HG03103 (cell line): ENCODE measurements around the gene WDFY2.

Experiments used
- ATAC-seq: cut with Tn5 transposase; IDR thresholded peaks from one replicate; pipeline ENCODE4 v1.9.1; 2021; ENCODE audit warnings: low read depth; ENCODE audit not compliant: unreplicated experiment

WDFY2 gene

DNA sequence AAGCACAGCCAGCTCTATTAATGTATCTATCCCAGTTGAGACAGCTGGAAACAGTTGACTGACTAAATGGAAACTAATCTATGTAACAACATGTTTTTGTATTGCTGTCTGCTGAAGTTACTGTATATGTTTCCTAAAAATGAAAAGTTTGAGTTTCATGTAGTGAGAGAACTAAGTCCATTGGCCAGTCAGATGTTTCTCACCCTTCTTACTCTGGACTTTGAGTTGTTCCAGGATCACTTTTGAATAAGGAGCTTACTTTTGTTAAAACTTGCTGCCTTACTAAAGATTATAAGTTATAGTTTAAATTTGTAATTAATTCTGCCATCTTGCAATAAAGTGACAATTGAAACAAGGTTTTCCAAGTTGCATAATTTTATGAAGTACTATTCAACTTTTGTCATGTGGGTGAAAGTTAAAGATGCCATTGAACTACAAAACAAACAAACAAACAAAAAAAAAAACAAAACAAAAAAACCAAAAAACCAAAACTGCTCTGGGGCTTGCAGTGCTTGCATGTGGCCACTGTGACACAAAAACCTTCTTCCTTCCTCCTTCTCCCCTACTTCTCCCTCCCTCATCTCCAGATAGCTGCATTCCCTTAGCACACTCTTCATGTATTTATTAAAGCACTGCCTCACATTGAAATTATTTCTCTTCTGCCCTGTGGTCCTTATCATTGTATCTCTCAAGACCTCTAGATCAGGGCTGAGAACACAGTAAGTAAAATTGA, 15.3 kb downstream of the WDFY2 start:
- no peak for ATAC-seq

DNA sequence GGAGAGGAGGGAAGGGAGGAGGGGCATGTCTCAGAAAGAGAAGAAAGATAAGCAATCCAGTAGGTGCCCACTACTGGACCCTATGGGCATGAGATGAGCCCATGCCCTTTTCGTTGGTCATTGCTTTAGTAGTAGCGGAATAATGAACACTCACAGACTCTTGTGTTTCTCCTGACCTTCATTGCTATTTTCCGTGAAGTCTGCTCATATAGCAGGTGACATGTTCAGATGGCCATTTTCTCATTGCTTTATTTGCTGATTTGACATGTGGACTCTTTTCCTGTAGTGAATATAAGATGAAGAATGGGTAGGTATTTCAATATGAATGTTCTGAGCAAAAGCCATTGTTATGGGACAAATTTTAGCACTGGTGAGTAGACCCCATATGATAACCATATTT, 16.4 kb downstream of the WDFY2 start:
- no peak for ATAC-seq

DNA sequence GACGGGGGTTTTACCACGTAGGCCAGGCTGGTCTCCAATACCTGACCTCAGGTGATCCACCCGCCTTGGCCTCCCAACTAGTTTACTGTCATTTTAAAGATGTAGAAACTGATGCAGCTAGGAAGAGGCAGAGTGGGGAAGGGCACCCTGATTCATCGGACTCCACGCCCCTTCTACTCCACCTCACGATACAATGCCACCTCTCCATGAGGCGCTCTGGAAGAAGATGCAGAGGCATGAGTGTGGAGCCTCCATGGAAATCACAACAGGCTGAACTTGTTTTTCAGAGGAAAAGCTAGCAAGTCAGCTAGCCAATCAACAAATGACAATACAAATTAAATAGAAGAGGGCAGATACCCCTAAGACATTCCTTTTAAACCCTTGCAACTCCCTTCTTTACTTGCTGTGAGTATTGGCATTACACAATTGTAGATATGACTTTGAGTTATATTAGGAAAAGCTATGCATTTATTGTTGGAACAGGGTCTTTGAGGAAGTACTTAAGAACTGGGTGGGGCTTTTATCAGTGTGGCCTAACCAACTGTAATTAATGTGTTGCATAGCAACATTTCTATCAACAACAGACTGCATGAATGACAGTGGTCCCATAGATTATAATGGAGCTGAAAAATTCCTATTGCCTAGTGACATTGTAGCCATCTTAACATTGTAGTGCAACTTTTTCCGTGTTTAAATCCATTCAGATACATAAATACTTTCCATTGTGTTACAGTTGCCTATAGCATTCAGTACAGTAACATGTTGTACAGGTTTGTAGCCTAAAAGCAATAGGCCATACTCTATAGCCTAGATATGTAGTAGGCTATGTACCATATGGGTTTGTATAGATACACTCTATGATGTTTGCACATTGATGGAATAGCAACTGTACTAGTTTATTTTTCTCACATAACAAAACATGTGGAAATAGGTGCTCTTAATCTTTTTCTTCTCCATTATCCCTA, 17.6 kb downstream of the WDFY2 start:
- ATAC-seq: no peak

DNA sequence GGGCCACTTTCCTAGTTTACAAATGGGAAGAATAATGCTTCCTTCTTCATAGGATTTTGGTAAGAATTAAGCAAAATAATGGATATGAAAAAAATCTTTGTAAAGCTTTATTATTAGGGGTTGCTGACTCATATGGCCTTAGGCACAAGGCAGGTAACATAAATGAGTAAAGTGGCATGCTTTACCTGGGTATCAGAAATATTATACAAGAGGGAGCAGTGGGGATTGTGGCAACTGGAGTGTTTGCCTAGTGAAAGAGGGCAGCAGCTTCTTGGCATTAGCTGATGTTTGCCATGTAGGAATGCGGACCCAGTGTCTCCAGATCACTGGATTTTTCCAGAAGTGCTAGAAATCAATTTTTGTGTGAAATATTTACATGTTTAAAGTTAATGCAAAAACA, 19.5 kb downstream of the WDFY2 start:
- no peak for ATAC-seq

DNA sequence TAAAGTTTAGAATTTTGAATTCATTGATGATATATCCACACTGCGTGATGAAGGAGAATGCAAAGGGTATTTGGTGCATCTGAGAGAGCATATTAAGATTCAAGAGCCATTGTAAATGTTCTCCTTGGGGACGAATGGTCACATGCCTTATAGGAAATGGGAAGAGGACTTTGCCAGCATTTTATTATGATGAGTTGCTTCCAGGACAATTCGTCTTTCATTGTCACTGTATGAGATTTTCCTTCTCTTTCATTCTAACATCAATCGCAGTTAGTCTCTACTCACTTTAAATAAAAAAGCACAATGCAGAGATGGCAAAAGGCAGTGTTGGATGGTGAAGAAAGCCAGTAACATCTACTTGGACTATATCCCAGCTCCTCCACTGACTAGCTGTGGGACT, 21.4 kb downstream of the WDFY2 start:
- no peak for ATAC-seq

DNA sequence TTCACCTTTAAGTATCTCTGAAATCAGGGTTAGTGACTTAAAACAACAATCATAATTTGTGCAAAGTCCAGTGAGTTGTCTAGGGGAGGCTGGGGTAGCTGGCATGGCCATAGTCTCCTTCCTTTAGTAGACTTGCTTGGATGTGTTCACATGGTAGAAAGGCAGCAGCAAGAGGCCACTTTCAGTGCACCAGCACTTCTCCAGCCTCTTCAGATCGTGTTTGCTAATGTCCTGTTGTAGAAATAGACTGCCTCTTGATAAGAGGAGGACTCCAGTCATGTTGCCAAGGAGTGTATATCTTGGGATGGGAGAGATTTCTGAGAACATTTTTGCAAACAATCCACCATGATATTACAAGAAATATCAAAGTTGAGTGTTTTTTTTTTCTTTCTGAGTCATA, 22.9 kb downstream of the WDFY2 start:
- ATAC-seq: no peak

DNA sequence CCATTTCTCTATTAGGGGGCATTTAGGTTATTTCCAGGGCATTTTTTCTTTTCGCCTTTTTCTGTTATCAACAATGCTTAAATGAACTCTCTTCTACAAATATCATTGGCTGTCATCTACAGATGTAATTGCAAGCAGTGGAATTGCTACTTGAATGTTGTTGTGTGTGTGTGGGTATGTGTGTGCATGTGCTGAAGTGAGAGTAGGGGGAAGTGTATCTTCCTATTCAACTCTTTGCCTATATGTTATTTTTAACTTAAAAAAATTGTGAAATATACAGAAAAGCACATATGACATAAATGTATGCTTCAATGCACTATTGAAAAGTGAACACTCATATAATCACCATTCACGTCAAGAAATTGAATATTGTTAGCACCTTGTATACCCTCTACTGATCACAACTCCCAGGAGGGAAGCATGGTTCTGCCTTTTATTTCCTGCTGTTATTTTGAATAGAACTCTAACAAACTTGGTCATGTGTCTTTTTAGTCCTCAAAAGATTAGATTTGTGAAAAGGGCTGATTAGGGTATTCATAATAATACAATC, 24.7 kb downstream of the WDFY2 start:
- ATAC-seq: no peak

DNA sequence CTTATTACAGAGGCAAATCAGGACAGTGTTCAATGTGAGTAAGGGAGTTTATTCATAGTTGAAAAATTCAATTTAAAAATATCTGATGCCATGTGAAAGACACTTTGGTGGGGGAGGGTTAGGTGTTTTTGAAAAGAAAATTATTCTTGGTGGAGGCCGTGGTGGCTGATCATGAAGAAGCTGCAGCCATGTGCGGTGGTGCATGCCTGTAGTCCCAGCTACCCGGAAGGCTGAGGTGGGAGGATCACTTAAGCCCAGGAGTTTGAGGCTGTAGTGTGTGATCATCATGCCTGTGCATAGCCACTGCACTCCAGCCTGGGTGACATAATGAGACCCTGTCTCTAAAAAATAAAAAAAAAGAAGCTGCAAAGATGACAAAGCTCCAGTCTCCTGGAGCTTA, 28.6 kb downstream of the WDFY2 start:
- ATAC-seq: no peak

DNA sequence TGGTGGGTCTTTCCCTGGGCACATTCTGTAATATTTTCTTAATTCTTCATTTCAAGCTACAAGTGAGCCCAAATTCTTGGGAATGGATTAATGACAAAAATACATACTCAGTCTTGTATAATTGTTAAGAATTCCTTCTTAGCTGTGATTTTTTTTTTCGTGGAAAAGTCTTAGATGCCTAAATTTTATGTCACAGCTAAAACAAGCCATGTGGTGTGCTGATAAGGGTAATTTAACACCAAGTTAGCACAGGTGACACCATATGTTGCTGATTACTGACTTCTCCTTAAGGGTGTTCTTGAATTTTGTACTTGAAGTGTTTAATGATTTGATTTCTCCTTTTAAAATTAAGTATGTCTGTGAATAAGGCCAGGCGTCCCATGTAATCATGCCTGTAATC, 29.3 kb downstream of the WDFY2 start:
- ATAC-seq: no peak

DNA sequence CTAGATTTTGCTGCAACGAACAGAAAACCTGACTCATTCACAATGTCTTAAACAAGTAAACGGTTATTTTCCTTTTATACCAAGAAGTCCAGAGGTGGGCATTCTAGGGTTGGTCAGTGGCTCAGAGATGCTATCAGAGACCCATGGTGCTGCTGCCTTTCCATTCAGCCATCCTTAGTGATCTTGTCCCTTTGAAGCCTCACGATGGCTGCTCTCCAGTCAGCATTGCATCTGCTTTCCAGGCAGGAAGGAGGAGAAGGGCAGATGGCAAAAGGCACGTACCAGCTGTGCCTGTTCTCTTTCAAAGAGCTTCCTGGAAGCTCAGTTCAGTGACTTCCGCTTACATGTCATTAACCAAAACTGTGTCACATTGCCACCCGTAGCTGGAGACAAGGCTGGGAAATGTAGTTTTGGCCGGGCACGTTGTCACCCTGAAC, 30.1 kb downstream of the WDFY2 start:
- ATAC-seq: peak; percentile 75

DNA sequence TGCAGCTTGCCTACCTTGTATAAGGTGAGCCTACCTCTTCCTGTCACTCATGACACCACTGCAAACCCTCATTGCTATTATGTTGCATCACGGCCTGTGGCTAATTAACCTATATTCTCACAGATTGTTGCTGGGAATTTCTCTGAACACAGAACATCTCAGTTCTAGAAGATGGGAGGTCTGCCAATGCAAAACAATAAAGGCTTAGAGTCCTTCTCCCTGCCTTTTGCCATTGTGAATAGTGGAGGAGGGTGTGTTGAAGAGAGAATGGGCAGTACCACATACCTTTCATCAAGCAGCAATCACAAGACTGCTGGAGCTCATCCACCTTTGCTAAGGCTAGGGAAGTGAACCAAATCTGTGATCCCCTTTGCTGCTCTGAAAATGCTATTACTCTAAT, 34.4 kb downstream of the WDFY2 start:
- ATAC-seq: no peak

DNA sequence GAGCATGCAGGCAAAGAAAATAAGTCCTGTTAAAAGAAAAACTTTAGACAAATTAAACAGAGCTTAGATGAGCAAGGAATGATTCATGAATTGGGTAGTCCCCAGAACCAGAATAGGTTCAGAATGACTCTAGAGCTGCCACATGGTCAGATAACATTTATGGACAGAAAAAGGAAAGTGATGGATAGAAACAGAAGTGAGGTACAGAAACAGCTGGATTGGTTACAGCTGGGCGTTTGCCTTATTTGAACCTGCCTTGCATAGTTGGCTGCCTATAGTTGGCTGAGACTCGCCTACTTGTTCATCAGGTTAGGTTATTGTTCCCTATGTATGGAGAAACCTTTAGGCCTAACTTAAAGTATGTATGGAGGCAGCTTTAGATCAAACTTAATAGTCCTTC, 35.4 kb downstream of the WDFY2 start:
- ATAC-seq: no peak

DNA sequence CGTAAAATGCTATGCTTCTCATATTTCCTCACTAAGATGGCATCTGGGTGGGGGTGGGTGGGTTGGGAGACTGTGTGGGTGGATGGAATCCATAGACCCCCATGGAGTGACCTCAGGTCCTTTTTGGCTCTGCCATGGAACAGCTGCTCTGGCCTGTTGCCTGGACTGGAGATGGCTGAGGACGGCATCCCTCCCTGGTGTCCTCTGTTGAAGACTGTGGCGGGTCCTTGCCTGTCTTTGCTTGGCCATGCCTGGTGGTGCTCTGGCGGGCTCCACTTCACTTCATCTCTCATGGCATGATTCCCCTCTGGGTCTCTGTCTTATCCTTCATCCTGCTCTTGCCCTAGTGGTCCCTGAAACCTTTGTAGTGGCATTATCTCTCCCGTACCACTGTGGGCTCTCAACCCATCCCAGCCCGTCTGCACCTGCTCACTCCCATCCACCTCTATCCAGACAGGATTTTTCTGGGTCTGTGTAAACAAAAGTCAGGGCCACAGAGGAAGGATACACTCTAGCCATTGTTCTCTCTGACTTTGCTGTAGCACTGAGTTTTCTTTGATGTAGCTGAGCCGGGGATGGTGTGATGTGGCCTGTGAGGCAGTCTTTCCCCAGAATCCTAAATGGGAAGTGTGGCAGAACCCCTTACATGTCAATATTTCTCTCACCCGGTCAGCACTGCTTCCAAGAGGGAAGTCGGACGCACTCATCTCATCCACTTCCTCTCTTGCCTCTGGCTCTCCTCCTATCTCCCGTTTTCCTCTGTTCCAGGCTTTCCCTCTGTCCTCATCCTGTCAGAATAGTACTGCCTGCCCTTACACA, 36.1 kb downstream of the WDFY2 start:
- ATAC-seq: no peak

DNA sequence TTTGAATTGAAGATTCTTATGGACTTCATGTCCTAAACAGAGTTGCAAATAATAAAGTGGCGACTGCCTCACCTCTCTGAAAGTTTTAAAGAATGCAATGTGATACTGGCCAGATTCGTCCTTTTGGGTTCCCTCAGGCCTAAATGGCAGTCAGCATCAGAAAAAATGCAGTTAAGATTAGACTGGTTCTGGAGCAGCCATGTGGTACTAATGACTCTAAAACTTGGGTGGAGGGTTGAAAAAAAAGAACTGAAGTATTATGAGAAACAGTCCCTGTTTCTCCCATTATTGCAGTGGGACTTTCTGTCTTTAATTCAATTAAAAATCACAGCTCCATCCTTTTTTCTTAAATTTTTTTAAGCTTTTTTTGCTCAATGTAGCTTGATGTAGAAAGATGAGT, 37.3 kb downstream of the WDFY2 start:
- ATAC-seq: no peak

DNA sequence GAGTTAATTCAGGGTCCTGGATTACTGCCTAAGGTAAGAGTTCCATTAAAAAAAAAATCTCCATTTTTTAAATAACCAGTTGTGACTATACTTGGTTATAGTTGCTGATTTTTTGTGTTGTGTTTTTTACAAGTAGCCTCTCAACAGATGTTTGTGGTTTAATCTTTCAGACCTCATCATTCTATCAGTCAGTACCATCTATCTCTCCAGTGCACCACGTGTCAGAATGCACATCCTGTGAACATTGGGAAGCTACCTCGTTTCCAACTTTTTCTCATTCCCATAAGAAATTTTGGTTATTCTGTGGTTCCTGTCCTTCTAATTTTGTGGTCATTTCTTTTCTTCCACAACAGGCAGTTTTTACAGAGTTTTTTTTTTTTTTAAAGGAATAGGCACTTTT, 39.2 kb downstream of the WDFY2 start:
- ATAC-seq: no peak

DNA sequence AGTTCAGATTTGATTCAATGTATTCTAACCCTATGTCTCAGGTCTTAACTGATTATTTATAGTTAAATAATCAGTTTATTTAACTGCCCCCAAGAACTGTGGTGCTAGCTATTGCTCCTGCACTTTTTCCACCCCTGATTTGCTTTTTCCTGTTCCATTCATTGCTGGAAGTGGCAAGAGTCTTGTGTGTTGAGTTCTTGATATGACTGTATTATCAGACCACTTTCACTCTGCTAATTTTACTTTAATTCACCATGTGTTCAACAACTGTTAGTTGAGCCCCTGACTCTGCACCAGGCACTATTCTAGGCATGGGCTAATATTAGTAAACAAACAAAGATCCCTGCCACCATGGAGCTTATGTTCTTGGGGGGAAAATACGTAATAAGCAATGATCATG, 39.9 kb downstream of the WDFY2 start:
- ATAC-seq: no peak

DNA sequence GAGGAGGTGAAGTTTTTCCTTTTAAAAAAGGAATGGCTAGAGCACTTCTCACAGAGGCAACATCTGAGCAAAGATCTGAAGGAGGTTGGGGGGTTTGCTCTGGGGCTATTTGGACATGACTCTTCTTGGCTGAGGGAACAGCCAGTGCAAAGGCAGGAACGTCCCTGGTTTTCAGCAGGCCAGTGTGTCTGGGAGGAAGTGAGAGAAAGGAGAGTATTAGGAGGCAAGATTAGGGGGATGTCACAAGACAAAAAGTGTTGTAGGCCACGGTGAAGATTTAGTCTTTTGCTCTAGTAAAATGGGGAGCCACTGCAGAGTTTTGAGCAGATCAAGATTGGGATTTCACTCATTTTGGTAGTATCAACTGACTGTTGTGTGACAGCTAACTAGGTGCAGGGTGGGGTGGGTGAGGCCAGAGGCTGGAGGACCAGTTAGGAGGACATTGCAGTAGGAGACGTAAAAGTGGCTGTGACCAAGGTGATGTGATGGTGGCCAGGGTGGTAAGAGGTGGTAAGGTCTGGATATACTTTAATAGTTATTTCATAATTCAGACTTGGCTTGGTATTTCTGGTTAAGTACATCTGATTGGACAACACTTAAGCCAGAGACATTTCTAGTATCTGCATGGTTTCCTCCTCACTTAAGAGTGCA, 40.6 kb downstream of the WDFY2 start:
- no peak for ATAC-seq

DNA sequence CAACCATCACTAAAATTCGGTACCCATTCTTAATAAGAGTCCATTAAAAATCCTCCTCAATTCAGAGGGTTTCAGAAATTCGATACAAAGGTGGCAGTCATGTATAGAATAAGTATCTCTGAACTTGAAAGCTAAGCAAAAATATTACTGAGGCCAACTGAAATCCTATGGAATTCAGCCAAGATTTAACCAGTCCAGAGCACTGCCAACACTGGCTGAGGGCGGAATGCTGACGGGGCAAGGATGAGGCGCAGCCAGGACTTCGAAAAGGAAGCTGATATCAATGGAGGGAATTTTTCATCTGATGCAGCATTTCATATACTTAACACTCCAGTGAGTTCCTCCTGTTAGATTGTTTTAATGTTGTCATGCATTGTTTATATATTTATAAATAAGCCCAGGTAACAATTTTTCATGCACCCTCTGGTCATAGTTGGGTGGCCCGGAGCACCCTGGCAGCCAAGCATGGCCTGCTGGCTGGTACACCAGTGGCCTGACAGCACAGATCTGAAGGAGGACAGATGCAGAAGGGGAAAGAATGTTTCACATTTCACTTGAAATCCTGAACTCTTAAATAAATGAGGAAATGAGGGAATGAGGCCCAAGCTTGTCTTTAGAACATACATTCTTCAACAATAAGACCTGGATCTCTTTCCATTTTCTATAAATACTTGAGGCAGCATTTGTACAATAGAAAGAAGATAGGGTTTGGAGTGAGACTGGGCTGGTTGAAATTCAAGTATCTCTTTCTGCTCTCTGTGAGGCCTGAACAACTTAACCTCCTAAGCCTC, 41.5 kb downstream of the WDFY2 start:
- no peak for ATAC-seq

DNA sequence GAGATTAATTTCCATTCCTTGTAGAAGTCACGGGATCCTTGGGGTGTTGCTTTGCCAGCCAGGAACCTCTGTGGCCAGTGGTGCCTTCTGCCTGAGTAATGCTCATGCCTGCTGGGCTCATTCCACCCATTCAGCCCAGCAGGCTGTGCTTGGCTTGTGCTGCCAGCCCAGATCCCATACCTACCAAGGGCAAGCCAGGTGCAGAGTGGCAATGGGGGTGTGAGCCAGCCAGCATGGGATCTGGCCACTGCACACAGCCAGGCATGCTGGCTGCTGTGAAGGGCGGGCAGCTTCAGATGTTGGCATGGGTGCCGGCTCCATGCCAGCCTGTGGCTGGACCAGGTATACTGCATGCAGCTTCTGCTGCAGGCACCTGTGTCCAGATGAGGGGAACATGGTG, 42.5 kb downstream of the WDFY2 start:
- no peak for ATAC-seq
